ENCODE data around the gene TMEM179B.
A peak's percentile ranks its signal among the peaks of the same experiment; 100 is the strongest.
"Not testable (repeated sequence)": the region's sequence is repeated elsewhere in the genome, so short reads cannot be mapped to it uniquely, and the experiment has no call there.

TMEM179B gene, protein sequence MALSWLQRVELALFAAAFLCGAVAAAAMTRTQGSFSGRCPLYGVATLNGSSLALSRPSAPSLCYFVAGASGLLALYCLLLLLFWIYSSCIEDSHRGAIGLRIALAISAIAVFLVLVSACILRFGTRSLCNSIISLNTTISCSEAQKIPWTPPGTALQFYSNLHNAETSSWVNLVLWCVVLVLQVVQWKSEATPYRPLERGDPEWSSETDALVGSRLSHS

DNA sequence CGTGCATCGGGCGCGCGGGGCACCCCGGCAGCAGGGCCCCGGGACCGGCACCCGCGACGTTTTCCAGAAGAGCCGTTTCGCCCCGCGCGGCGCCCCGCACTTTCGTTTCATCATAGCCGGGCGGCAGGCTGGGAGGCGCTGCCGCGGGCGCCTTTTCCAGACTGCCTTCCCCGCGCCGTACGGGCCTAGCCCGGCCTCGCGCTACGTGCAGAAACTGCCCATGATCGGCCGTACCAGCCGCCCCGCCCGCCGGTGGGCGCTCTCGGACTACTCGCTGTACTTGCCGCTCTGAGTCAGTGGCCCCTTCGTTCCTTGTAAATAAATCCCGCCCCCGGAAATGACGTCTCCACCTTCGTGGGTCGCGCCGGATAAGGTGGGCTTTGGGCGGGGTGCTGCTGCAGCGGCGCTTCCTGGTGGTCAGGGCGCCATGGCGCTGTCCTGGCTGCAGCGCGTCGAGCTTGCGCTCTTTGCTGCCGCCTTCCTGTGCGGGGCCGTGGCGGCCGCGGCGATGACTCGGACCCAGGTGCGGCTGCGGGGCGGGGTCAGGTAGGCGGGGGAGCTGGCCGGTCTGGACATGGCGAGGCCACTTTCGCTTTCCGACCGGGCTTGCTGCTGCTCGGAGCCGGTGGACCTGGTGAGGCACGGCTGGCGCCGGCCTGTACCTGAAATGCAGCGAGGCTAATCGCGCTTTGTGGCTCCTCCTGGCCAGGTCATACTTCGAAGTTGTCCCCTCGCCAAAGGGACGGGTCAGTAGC, at the start of gene TMEM179B:
Gene TMEM179B, plus strand, starts transcription at position 398 of the 755 bp plus-strand sequence. Its CDS starts 30 bp downstream, at position 428.
- ATAC-seq = peak; percentile 73
- TF ChIP-seq CSDC2 (CRISPR knock-in tag; IDR thresholded peaks at IDR 0.05) = 0 out of 2 replicates have a peak, but pooled peaks have one; percentile 41
- TF ChIP-seq, protein P1, sequence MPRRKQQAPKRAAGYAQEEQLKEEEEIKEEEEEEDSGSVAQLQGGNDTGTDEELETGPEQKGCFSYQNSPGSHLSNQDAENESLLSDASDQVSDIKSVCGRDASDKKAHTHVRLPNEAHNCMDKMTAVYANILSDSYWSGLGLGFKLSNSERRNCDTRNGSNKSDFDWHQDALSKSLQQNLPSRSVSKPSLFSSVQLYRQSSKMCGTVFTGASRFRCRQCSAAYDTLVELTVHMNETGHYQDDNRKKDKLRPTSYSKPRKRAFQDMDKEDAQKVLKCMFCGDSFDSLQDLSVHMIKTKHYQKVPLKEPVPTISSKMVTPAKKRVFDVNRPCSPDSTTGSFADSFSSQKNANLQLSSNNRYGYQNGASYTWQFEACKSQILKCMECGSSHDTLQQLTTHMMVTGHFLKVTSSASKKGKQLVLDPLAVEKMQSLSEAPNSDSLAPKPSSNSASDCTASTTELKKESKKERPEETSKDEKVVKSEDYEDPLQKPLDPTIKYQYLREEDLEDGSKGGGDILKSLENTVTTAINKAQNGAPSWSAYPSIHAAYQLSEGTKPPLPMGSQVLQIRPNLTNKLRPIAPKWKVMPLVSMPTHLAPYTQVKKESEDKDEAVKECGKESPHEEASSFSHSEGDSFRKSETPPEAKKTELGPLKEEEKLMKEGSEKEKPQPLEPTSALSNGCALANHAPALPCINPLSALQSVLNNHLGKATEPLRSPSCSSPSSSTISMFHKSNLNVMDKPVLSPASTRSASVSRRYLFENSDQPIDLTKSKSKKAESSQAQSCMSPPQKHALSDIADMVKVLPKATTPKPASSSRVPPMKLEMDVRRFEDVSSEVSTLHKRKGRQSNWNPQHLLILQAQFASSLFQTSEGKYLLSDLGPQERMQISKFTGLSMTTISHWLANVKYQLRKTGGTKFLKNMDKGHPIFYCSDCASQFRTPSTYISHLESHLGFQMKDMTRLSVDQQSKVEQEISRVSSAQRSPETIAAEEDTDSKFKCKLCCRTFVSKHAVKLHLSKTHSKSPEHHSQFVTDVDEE (CRISPR knock-in tag; IDR thresholded peaks at IDR 0.05) = no peak
- TF ChIP-seq ZFP3 (CRISPR knock-in tag; IDR thresholded peaks at IDR 0.05) = peak; percentile 43; the same call in 1 of the 2 replicates
- TF ChIP-seq, protein P2, sequence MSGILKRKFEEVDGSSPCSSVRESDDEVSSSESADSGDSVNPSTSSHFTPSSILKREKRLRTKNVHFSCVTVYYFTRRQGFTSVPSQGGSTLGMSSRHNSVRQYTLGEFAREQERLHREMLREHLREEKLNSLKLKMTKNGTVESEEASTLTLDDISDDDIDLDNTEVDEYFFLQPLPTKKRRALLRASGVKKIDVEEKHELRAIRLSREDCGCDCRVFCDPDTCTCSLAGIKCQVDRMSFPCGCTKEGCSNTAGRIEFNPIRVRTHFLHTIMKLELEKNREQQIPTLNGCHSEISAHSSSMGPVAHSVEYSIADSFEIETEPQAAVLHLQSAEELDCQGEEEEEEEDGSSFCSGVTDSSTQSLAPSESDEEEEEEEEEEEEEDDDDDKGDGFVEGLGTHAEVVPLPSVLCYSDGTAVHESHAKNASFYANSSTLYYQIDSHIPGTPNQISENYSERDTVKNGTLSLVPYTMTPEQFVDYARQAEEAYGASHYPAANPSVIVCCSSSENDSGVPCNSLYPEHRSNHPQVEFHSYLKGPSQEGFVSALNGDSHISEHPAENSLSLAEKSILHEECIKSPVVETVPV (CRISPR knock-in tag; IDR thresholded peaks at IDR 0.05) = no peak
- no peak for TF ChIP-seq TCF4 (CRISPR knock-in tag; IDR thresholded peaks at IDR 0.05; ENCODE audit: borderline replicate concordance)

DNA sequence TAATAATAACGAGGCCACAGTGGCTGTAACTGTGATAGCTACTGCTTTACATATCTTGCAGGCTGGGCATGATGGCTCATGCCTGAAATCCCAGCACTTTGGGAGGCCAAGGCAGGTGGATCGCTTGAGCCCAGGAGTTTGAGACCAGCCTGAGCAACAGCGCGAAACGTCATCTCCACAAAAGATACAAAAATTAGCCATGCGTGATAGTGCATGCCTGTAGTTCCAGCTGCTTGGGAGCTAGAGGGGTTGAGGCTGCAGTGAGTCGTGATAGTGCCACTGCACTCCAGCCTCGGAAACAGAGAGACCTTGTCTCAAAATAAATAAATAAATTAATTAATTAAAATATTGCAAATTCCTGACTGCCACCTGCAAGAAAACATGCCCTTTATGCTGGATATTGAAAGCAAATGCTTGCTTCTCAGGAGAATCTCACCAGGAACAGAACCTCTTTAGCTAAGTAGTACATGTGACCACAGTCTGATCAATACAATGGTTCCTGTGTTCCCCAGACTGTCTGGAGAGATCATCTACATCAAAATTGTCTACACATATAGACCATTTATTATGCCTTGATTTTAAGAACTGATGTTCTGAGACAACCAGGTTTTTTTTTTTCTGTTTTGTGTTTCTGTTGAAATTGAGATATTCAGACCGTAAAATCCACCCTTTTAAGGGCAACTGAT, 39.6 kb upstream of the TMEM179B start:
- no peak; the same call in 2 of the 3 replicates for ATAC-seq
- TF ChIP-seq, protein P3, sequence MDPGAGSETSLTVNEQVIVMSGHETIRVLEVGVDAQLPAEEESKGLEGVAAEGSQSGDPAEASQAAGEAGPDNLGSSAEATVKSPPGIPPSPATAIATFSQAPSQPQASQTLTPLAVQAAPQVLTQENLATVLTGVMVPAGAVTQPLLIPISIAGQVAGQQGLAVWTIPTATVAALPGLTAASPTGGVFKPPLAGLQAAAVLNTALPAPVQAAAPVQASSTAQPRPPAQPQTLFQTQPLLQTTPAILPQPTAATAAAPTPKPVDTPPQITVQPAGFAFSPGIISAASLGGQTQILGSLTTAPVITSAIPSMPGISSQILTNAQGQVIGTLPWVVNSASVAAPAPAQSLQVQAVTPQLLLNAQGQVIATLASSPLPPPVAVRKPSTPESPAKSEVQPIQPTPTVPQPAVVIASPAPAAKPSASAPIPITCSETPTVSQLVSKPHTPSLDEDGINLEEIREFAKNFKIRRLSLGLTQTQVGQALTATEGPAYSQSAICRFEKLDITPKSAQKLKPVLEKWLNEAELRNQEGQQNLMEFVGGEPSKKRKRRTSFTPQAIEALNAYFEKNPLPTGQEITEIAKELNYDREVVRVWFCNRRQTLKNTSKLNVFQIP (CRISPR knock-in tag; IDR thresholded peaks at IDR 0.05; ENCODE audit: borderline replicate concordance, low read depth) = no peak
- no peak for TF ChIP-seq SNAI2 (CRISPR knock-in tag; IDR thresholded peaks at IDR 0.05)
- TF ChIP-seq RARB (CRISPR knock-in tag; IDR thresholded peaks at IDR 0.05) = no peak
- no peak for TF ChIP-seq TCF4 (CRISPR knock-in tag; IDR thresholded peaks at IDR 0.05; ENCODE audit: borderline replicate concordance)
- TF ChIP-seq, protein P2 (CRISPR knock-in tag; IDR thresholded peaks at IDR 0.05) = no peak
- no peak for TF ChIP-seq ZNF70 (CRISPR knock-in tag; IDR thresholded peaks at IDR 0.05)
- TF ChIP-seq TOX (CRISPR knock-in tag; IDR thresholded peaks at IDR 0.05; ENCODE audit: borderline replicate concordance) = no peak
- TF ChIP-seq, protein P4, sequence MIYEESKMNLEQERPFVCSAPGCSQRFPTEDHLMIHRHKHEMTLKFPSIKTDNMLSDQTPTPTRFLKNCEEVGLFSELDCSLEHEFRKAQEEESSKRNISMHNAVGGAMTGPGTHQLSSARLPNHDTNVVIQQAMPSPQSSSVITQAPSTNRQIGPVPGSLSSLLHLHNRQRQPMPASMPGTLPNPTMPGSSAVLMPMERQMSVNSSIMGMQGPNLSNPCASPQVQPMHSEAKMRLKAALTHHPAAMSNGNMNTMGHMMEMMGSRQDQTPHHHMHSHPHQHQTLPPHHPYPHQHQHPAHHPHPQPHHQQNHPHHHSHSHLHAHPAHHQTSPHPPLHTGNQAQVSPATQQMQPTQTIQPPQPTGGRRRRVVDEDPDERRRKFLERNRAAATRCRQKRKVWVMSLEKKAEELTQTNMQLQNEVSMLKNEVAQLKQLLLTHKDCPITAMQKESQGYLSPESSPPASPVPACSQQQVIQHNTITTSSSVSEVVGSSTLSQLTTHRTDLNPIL (CRISPR knock-in tag; IDR thresholded peaks at IDR 0.05; ENCODE audit: low read depth) = no peak
- TF ChIP-seq ISL1 (CRISPR knock-in tag; IDR thresholded peaks at IDR 0.05) = no peak
- TF ChIP-seq BACH2 (CRISPR knock-in tag; IDR thresholded peaks at IDR 0.05; ENCODE audit: borderline replicate concordance) = no peak

DNA sequence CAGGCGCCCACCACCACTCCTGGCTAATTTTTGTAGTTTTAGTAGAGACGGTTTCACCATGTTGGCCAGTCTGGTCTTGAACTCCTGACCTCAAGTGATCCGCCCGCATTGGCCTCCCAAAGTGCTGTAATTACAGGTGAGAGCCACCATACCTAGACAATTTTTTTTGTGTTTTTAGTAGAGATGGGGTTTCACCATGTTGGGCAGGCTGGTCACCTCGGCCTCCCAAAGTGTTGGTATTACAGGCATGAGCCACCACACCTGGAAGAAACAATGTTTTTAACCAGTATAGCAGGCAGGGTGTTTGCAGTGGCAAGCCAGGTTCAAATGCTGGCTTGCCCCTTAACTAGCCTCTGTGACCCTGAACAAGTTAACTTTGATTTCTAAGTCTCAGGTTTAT, 37.3 kb upstream of the TMEM179B start:
- ATAC-seq = not testable (repeated sequence)

DNA sequence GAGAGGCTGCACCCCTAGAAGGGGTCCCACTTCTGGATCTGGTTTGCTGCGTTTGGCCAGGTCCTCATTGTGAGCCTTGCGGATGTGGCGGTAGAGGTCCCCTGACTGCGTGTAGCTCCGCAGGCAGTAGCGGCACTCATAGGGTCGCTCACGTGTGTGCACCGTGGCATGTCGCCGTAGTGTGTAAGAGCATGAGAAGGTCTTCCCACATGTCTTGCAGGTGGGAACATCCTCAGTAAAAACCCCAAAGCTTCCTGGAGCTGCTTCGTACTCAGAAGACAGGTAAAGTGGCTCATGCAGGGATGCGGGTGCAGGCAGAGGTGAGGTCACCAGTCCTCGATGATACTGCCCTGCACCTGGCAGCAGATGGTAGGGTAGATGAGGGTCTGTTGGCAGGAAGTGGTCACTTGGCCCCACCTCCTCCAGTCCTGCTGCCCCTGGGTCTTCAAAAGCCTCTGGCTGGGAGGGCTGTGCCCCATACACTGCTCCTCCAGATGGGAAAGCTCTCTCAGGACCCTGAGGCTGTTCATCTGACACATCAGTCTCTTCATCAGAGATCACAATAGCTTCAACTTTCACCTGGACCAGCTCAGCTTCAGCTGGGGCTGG, 34.9 kb upstream of the TMEM179B start:
- ATAC-seq = no peak
- TF ChIP-seq ZFP3 (CRISPR knock-in tag; IDR thresholded peaks at IDR 0.05) = no peak
- no peak for TF ChIP-seq ISL1 (CRISPR knock-in tag; IDR thresholded peaks at IDR 0.05)
- TF ChIP-seq BACH2 (CRISPR knock-in tag; IDR thresholded peaks at IDR 0.05; ENCODE audit: borderline replicate concordance) = no peak
- TF ChIP-seq, protein P2 (CRISPR knock-in tag; IDR thresholded peaks at IDR 0.05) = no peak
- TF ChIP-seq CSDC2 (CRISPR knock-in tag; IDR thresholded peaks at IDR 0.05) = no peak
- TF ChIP-seq, protein P5, sequence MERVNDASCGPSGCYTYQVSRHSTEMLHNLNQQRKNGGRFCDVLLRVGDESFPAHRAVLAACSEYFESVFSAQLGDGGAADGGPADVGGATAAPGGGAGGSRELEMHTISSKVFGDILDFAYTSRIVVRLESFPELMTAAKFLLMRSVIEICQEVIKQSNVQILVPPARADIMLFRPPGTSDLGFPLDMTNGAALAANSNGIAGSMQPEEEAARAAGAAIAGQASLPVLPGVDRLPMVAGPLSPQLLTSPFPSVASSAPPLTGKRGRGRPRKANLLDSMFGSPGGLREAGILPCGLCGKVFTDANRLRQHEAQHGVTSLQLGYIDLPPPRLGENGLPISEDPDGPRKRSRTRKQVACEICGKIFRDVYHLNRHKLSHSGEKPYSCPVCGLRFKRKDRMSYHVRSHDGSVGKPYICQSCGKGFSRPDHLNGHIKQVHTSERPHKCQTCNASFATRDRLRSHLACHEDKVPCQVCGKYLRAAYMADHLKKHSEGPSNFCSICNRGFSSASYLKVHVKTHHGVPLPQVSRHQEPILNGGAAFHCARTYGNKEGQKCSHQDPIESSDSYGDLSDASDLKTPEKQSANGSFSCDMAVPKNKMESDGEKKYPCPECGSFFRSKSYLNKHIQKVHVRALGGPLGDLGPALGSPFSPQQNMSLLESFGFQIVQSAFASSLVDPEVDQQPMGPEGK (CRISPR knock-in tag; IDR thresholded peaks at IDR 0.05; ENCODE audit: borderline replicate concordance) = no peak
- no peak for TF ChIP-seq TOX (CRISPR knock-in tag; IDR thresholded peaks at IDR 0.05; ENCODE audit: borderline replicate concordance)
- TF ChIP-seq ZNF565 (CRISPR knock-in tag; conservative IDR thresholded peaks at IDR 0.05; ENCODE audit: low read depth) = no peak
- TF ChIP-seq TCF4 (CRISPR knock-in tag; IDR thresholded peaks at IDR 0.05; ENCODE audit: borderline replicate concordance) = no peak
- no peak for TF ChIP-seq SNAI2 (CRISPR knock-in tag; IDR thresholded peaks at IDR 0.05)
- TF ChIP-seq, protein P4 (CRISPR knock-in tag; IDR thresholded peaks at IDR 0.05; ENCODE audit: low read depth) = no peak
- no peak for TF ChIP-seq ZNF8 (CRISPR knock-in tag; IDR thresholded peaks at IDR 0.05)

All from SK-N-SH treated with all-trans-retinoic acid at 6 μM for 48 hours (cell line).